ENCODE results near the gene YTHDF1.

The YTHDF1 gene

GRCh38 chr20:63188641-63189321, 27.1 kb downstream of the YTHDF1 start:
- Histone ChIP-seq H3K4me3 (ENCODE audit: low read length) (no peak overlapping the region), H3K27me3 (replicated peaks; ENCODE audit: control insufficient read depth, insufficient read depth, low read length) (peaks cover 12% of the 10 kb centered on the region), H3K4me1 (ENCODE audit: control insufficient read depth, insufficient read depth, low read length) (no peaks in the 10 kb centered on the region), H3K9ac (ENCODE audit: low read length) (no peak overlapping the region), H3K9me3 (ENCODE audit: control insufficient read depth, low read length) (no peaks in the 10 kb centered on the region), H3K36me3 (ENCODE audit: control insufficient read depth, insufficient read depth, low read length, severe bottlenecking) (no peaks in the 10 kb centered on the region)
- DNase-seq (ENCODE audit: low read depth): no peak

- no peak for DNase-seq (ENCODE audit: low read depth)
- Histone ChIP-seq H3K27me3 (replicated peaks; ENCODE audit: control insufficient read depth, insufficient read depth, low read length) (peaks cover 13% of the 10 kb centered on the region), H3K9me3 (ENCODE audit: control insufficient read depth, low read length) (no peaks in the 10 kb centered on the region), H3K4me3 (ENCODE audit: low read length) (no peak overlapping the region), H3K36me3 (ENCODE audit: control insufficient read depth, insufficient read depth, low read length, severe bottlenecking) (no peaks in the 10 kb centered on the region), H3K4me1 (ENCODE audit: control insufficient read depth, insufficient read depth, low read length) (no peaks in the 10 kb centered on the region), H3K9ac (ENCODE audit: low read length) (no peak overlapping the region)
These were observed 27.8 kb downstream of the YTHDF1 start for GRCh38 chr20:63188159-63188442.

- no peaks in the 10 kb centered on the region for H3K9me3 ChIP-seq (ENCODE audit: control insufficient read depth, low read length)
- H3K4me3 ChIP-seq (ENCODE audit: low read length): no peak overlapping the region
These were observed 28.4 kb downstream of the YTHDF1 start for GRCh38 chr20:63187338-63188158.

GRCh38 chr20:63186528-63187316, 29.2 kb downstream of the YTHDF1 start:
- H3K36me3 ChIP-seq (ENCODE audit: control insufficient read depth, insufficient read depth, low read length, severe bottlenecking): no peaks in the 10 kb centered on the region
- H3K9ac ChIP-seq (ENCODE audit: low read length): no peak overlapping the region
- no peak overlapping the region for H3K4me3 ChIP-seq (ENCODE audit: low read length)
- H3K4me1 ChIP-seq (ENCODE audit: control insufficient read depth, insufficient read depth, low read length): no peaks in the 10 kb centered on the region
- H3K27me3 ChIP-seq (replicated peaks; ENCODE audit: control insufficient read depth, insufficient read depth, low read length): peaks cover 17% of the 10 kb centered on the region
- peak; percentile 13 for DNase-seq (ENCODE audit: low read depth)
- no peaks in the 10 kb centered on the region for H3K9me3 ChIP-seq (ENCODE audit: control insufficient read depth, low read length)

More at GRCh38 chr20:63187338-63188158, 28.4 kb downstream of the YTHDF1 start:
- Histone ChIP-seq H3K9ac (ENCODE audit: low read length) (no peak overlapping the region), H3K4me1 (ENCODE audit: control insufficient read depth, insufficient read depth, low read length) (no peaks in the 10 kb centered on the region), H3K36me3 (ENCODE audit: control insufficient read depth, insufficient read depth, low read length, severe bottlenecking) (no peaks in the 10 kb centered on the region), H3K27me3 (replicated peaks; ENCODE audit: control insufficient read depth, insufficient read depth, low read length) (peaks cover 16% of the 10 kb centered on the region)
- no peak for DNase-seq (ENCODE audit: low read depth)

- no peaks in the 10 kb centered on the region for H3K4me1 ChIP-seq (ENCODE audit: control insufficient read depth, insufficient read depth, low read length)
- H3K27me3 ChIP-seq (replicated peaks; ENCODE audit: control insufficient read depth, insufficient read depth, low read length): peaks cover 17% of the 10 kb centered on the region
- no peak overlapping the region for H3K9ac ChIP-seq (ENCODE audit: low read length)
- H3K9me3 ChIP-seq (ENCODE audit: control insufficient read depth, low read length): no peaks in the 10 kb centered on the region
- no peak for DNase-seq (ENCODE audit: low read depth)
- no peaks in the 10 kb centered on the region for H3K36me3 ChIP-seq (ENCODE audit: control insufficient read depth, insufficient read depth, low read length, severe bottlenecking)
- H3K4me3 ChIP-seq (ENCODE audit: low read length): no peak overlapping the region
These were observed 29.8 kb downstream of the YTHDF1 start for GRCh38 chr20:63186084-63186483.

GRCh38 chr20:63185215-63185796, 30.6 kb downstream of the YTHDF1 start:
- no peak for DNase-seq (ENCODE audit: low read depth)
- H3K36me3 ChIP-seq (ENCODE audit: control insufficient read depth, insufficient read depth, low read length, severe bottlenecking): no peaks in the 10 kb centered on the region
- H3K9ac ChIP-seq (ENCODE audit: low read length): no peak overlapping the region
- peaks cover 22% of the 10 kb centered on the region for H3K27me3 ChIP-seq (replicated peaks; ENCODE audit: control insufficient read depth, insufficient read depth, low read length)
- H3K4me1 ChIP-seq (ENCODE audit: control insufficient read depth, insufficient read depth, low read length): no peaks in the 10 kb centered on the region
- H3K9me3 ChIP-seq (ENCODE audit: control insufficient read depth, low read length): no peaks in the 10 kb centered on the region
- H3K4me3 ChIP-seq (ENCODE audit: low read length): no peak overlapping the region

GRCh38 chr20:63183422-63184146, 32.3 kb downstream of the YTHDF1 start:
- H3K9ac ChIP-seq (ENCODE audit: low read length): no peak overlapping the region
- no peaks in the 10 kb centered on the region for H3K36me3 ChIP-seq (ENCODE audit: control insufficient read depth, insufficient read depth, low read length, severe bottlenecking)
- H3K4me3 ChIP-seq (ENCODE audit: low read length): no peak overlapping the region
- peak; percentile 45 for DNase-seq (ENCODE audit: low read depth)
- H3K27me3 ChIP-seq (replicated peaks; ENCODE audit: control insufficient read depth, insufficient read depth, low read length): peaks cover 29% of the 10 kb centered on the region
- H3K9me3 ChIP-seq (ENCODE audit: control insufficient read depth, low read length): no peaks in the 10 kb centered on the region
- no peaks in the 10 kb centered on the region for H3K4me1 ChIP-seq (ENCODE audit: control insufficient read depth, insufficient read depth, low read length)

- H3K4me3 ChIP-seq (ENCODE audit: low read length): no peak overlapping the region
- no peak overlapping the region for H3K9ac ChIP-seq (ENCODE audit: low read length)
- peaks cover 24% of the 10 kb centered on the region for H3K27me3 ChIP-seq (replicated peaks; ENCODE audit: control insufficient read depth, insufficient read depth, low read length)
- no peaks in the 10 kb centered on the region for H3K4me1 ChIP-seq (ENCODE audit: control insufficient read depth, insufficient read depth, low read length)
- H3K36me3 ChIP-seq (ENCODE audit: control insufficient read depth, insufficient read depth, low read length, severe bottlenecking): no peaks in the 10 kb centered on the region
- H3K9me3 ChIP-seq (ENCODE audit: control insufficient read depth, low read length): no peaks in the 10 kb centered on the region
- no peak for DNase-seq (ENCODE audit: low read depth)
These were observed 33.0 kb downstream of the YTHDF1 start for GRCh38 chr20:63182946-63183415.

GRCh38 chr20:63182425-63182824, 33.5 kb downstream of the YTHDF1 start:
- Histone ChIP-seq H3K4me1 (ENCODE audit: control insufficient read depth, insufficient read depth, low read length) (no peaks in the 10 kb centered on the region), H3K36me3 (ENCODE audit: control insufficient read depth, insufficient read depth, low read length, severe bottlenecking) (no peaks in the 10 kb centered on the region), H3K9me3 (ENCODE audit: control insufficient read depth, low read length) (no peaks in the 10 kb centered on the region), H3K4me3 (ENCODE audit: low read length) (no peak overlapping the region), H3K27me3 (replicated peaks; ENCODE audit: control insufficient read depth, insufficient read depth, low read length) (peaks cover 24% of the 10 kb centered on the region), H3K9ac (ENCODE audit: low read length) (no peak overlapping the region)
- no peak for DNase-seq (ENCODE audit: low read depth)

- Histone ChIP-seq H3K36me3 (ENCODE audit: control insufficient read depth, insufficient read depth, low read length, severe bottlenecking) (no peaks in the 10 kb centered on the region), H3K9ac (ENCODE audit: low read length) (no peak overlapping the region), H3K27me3 (replicated peaks; ENCODE audit: control insufficient read depth, insufficient read depth, low read length) (peaks cover 34% of the 10 kb centered on the region), H3K4me3 (ENCODE audit: low read length) (no peak overlapping the region), H3K4me1 (ENCODE audit: control insufficient read depth, insufficient read depth, low read length) (no peaks in the 10 kb centered on the region), H3K9me3 (ENCODE audit: control insufficient read depth, low read length) (no peaks in the 10 kb centered on the region)
- DNase-seq (ENCODE audit: low read depth): no peak
These were observed 34.7 kb downstream of the YTHDF1 start for GRCh38 chr20:63181226-63181625.

Data from adipocyte (in vitro differentiated cells).